ENCODE measurements around the gene KHDC4.
"Not testable (repeated sequence)": the region's sequence is repeated elsewhere in the genome, so short reads cannot be mapped to it uniquely, and the experiment has no call there.

Gene KHDC4

GRCh38 chr1:155920717-155921116, 13.5 kb downstream of the KHDC4 start:
- intact Hi-C loops (cut with DNase I), result no loop called here
- no peak for DNase-seq

GRCh38 chr1:155919801-155920200, 14.4 kb downstream of the KHDC4 start:
- intact Hi-C loops (cut with DNase I), result no loop called here
- DNase-seq, result no peak

GRCh38 chr1:155918660-155919059, 15.6 kb downstream of the KHDC4 start:
- intact Hi-C loops (cut with DNase I), result no loop called here

GRCh38 chr1:155913969-155914757, 20.1 kb downstream of the KHDC4 start:
- intact Hi-C loops (cut with DNase I), result loop anchor here (5.0 kb wide), 1 partner anchor 42 kb away; no protein-coding TSS in a partner anchor
- no peak for DNase-seq

More at GRCh38 chr1:155918660-155919059, 15.6 kb downstream of the KHDC4 start:
- no peak for DNase-seq

- DNase-seq, result peak in 1 of 42 donors; percentile 28
- intact Hi-C loops (cut with DNase I), result loop anchor here (5.0 kb wide), 1 partner anchor 40 kb away; no protein-coding TSS in a partner anchor
Measured at GRCh38 chr1:155912056-155912536, 22.1 kb downstream of the KHDC4 start.

- peak; percentile 65 to 93 (median 87) for DNase-seq
- intact Hi-C loops (cut with DNase I), result loop anchor here (5.0 kb wide), 1 partner anchor 39 kb away; no protein-coding TSS in a partner anchor
Measured at GRCh38 chr1:155911156-155912055, 22.8 kb downstream of the KHDC4 start, which contains the start of gene RIT1. Gene RIT1 (minus strand): TSS chr1:155911349. CDS start chr1:155910761, 588 bp downstream.

GRCh38 chr1:155910621-155911121, 23.5 kb downstream of the KHDC4 start:
- peak in 28 of 42 donors; percentile 4 to 60 (median 32) for DNase-seq
- intact Hi-C loops (cut with DNase I), result loop anchor here (5.0 kb wide), 1 partner anchor 38 kb away; no protein-coding TSS in a partner anchor

GRCh38 chr1:155909894-155910293, 24.3 kb downstream of the KHDC4 start:
- DNase-seq, result peak in 8 of 42 donors; percentile 10 to 62 (median 26)
- intact Hi-C loops (cut with DNase I), result loop anchor here (5.0 kb wide), 1 partner anchor 38 kb away; no protein-coding TSS in a partner anchor

- intact Hi-C loops (cut with DNase I), result no loop called here
- no peak for DNase-seq
Measured at GRCh38 chr1:155904261-155904660, 30.0 kb downstream of the KHDC4 start.

GRCh38 chr1:155900161-155900560, 34.1 kb downstream of the KHDC4 start:
- no peak for DNase-seq
- intact Hi-C loops (cut with DNase I), result no loop called here

GRCh38 chr1:155899683-155900082, 34.5 kb downstream of the KHDC4 start:
- DNase-seq, result peak in 1 of 42 donors; percentile 14
- intact Hi-C loops (cut with DNase I), result no loop called here

- intact Hi-C loops (cut with DNase I), result no loop called here
Measured at GRCh38 chr1:155898888-155899287, 35.3 kb downstream of the KHDC4 start.

GRCh38 chr1:155897746-155898145, 36.5 kb downstream of the KHDC4 start:
- intact Hi-C loops (cut with DNase I), result no loop called here
- DNase-seq, result no peak

More at GRCh38 chr1:155898888-155899287, 35.3 kb downstream of the KHDC4 start:
- DNase-seq, result no peak

GRCh38 chr1:155896476-155896875, 37.7 kb downstream of the KHDC4 start:
- DNase-seq; intact Hi-C loops (cut with DNase I): not testable (repeated sequence)

GRCh38 chr1:155895617-155896016, 38.6 kb downstream of the KHDC4 start:
- intact Hi-C loops (cut with DNase I); DNase-seq: not testable (repeated sequence)

- DNase-seq, result no peak
- intact Hi-C loops (cut with DNase I), result no loop called here
Measured at GRCh38 chr1:155893389-155894142, 40.6 kb downstream of the KHDC4 start.

- intact Hi-C loops (cut with DNase I), result no loop called here
- DNase-seq, result no peak
Measured at GRCh38 chr1:155892796-155893195, 41.4 kb downstream of the KHDC4 start.

- DNase-seq, result no peak
- intact Hi-C loops (cut with DNase I), result no loop called here
Measured at GRCh38 chr1:155890251-155890650, 44.0 kb downstream of the KHDC4 start.
